ENCODE measurements around the gene LAGE3.

LAGE3 gene, protein sequence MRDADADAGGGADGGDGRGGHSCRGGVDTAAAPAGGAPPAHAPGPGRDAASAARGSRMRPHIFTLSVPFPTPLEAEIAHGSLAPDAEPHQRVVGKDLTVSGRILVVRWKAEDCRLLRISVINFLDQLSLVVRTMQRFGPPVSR

GRCh38 chrX:154478728-154479622 lies at the start of gene LAGE3:
LAGE3 (minus strand) TSS chrX:154479281; CDS start chrX:154478915, 366 bp downstream.
- peak; percentile 99 for DNase-seq

DNA sequence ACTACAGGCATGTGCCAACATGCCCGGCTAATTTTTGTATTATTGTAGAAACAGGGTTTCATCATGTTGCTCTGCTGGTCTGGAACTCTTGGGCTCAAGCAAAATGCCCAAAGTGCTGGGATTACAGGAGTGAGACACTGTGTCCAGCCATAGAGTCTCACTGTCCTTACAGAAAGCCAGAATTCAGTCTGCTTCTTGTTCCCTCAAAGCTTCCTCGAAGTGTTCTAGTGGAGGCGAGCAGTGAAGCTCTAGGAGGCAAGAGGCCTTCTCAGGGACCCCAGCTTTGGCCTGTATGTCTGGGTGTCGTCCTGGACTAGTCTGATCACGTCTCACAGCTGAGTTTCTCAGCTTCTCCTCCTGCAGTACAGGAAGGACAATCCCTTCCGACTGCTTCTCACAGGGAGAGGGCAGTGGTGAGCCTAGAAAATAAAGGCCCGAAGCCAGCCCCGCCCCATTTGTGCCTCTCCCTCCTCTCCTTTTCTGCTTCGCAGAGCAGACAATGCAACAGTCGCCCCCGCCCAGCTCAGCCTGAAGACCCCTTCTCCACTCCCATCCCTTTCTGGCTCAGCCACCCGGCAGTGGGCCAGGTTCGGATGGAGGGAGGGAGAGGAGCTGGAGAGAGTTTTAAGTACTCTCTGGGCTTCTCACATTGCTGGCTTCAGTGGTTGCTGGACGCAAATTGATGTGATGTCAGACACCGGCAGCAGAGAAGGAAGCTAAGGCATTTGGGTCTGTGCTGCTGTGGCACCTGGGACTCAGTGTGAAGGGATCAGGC lies 48.0 kb upstream of the LAGE3 start:
- DNase-seq: peak; percentile 75

DNA sequence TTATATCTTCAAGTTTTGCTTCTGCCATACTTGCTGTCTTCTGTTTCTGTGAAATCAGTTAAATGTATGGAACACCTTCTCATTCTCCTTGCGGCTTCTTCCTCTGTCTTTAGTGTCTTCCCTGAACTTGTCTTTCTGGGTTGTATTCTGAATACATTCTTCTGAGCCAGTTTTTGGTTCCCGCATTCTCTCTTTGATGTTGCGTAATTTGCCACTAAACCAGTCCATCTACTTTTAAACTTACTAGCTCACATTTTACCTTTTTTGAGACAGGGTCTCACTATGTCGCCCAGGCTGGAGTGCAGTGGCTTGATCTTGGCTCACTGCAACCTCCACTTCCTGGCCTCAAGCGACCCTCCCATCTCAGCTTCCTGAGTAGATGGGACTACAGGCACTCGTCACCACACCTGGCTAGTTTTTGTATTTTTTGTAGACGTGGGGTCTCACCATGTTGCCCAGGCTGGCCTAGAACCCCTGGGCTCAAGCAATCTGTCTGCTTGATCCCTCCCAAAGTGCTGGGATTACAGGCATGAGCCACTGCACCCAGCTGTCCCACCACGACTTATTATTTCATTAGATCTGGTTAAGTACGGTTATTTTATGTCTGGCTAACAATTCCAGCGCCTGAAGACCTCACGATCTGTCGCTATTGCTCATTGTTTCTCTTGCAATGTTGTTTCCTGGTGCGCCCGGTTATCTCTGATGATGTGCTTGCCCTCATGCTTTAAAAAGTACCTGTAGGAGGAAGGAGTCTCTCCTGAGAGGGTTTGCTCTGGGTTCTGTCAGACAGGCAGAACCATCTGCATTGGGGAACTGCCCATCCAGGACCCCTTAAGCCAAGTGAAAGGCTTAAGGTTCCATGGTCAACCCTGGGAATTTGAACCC lies 46.8 kb upstream of the LAGE3 start:
- DNase-seq: no peak

- DNase-seq: no peak
These were observed 40.3 kb upstream of the LAGE3 start for GRCh38 chrX:154519389-154519788.

DNA sequence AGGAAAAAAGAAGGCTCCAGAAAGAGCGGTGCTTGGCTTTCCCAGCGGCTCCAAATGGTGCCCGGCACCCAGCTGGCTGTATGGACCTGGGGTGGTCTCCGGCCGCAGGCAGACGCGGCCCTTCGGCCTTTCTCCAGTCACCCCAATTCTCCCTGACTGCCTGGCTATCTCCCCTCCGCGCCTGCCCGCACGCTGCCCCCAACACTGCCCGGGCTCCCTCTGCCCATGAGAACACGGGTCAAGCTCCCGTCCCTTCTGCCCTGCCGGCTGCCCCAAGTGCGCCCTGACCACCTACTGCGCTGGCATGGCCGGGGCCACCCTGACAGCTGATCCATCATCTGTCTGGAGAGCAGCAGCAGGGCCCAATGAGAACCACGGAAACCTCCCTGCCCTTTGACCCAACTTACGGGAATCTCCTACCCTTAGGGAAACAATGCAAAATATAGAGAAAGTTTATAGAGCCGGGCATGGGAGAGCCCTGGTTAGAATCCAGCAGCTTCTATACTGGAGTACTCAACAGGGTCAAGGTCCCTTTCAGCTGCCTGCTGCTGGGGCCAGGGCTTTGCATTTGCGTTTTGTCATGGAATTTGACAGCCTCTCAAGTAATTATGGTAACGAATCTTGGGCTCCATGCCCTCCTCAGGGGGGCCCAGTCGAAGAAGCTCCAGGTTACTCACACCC lies 38.2 kb upstream of the LAGE3 start:
- no peak for DNase-seq

GRCh38 chrX:154516656-154517100 lies 37.6 kb upstream of the LAGE3 start:
- no peak for DNase-seq

DNA sequence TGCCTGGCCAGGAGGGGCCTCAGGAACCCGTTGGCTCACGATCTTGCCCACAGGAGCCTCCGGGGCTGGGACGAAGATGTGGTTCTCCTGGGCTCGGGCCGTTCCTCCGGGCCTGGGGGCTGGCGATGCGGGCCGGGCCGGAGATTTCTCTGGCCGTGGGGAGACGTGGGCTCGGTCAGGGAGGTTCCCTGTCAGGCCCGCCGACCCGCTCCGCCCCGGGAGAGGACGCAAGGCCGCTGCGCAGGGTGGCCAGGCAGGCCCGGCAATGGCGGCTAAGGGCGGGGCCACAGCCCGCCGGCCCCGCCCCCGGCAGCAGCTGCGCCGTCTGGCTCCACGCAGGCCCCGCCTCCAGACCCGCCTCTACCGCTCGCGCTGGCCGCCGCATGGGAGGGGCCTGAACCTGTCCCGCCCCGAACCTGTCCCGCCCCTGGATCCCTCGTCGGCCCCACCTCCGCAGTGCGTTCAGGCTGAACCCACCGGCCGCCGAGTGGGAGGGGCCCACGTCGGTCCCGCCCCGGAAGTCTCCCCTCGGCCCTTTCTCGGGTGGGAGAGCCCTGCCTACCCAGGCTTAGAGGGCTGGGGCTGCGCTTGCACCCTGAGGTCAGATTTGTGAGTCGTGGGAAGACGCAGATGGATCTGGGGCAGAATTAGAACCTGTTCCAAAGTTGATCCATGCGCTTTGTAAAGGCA lies 37.0 kb upstream of the LAGE3 start, which contains the start of gene FAM3A:
TSS of gene FAM3A (minus strand) at position 267 of the 690 bp plus-strand sequence. CDS start 460 bp downstream, outside the sequence.
- peak; percentile 95 for DNase-seq

DNA sequence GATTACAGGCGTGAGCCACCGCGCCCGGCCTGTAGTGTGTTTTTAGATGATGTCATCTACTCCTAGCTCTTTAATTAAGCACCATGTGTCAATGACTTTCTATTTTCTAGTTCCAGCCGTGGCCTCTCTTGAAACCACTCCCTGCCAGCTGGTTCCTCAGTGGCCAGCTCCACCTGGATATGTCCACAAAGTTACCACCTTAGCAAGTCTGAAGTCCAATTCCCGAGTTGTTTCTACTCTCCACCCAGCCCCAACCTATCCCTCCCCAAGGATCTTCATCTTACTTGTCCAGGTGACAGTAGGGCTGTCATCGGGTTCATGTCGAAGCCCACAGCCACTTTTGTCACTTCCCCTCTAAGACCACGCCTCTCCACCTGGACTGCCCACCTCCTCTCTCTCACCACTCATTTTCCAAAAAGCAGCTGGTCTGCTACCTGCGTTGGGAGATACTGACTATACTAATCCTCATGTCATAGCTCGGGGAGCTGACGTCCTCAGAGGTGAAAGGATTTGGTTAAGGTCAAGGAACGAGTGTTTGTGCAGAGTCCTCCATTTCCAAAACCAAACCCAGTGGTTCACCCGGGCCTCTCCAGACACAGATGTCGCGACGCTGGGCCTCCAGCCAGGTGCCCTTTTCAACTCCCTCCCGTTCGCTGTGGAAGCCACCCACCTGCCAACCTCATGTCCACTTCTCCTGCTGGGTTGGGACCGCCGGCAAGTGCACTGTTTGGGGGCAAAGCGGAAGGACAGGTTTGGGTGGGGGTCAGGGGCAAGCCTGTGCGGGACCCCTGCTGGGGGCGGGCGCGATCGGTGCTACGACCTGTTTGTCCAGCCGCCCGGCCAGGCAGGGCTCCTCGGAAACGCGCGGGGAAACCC lies 36.2 kb upstream of the LAGE3 start:
- DNase-seq: no peak

GRCh38 chrX:154513716-154514115 lies 34.6 kb upstream of the LAGE3 start:
- no peak for DNase-seq

DNA sequence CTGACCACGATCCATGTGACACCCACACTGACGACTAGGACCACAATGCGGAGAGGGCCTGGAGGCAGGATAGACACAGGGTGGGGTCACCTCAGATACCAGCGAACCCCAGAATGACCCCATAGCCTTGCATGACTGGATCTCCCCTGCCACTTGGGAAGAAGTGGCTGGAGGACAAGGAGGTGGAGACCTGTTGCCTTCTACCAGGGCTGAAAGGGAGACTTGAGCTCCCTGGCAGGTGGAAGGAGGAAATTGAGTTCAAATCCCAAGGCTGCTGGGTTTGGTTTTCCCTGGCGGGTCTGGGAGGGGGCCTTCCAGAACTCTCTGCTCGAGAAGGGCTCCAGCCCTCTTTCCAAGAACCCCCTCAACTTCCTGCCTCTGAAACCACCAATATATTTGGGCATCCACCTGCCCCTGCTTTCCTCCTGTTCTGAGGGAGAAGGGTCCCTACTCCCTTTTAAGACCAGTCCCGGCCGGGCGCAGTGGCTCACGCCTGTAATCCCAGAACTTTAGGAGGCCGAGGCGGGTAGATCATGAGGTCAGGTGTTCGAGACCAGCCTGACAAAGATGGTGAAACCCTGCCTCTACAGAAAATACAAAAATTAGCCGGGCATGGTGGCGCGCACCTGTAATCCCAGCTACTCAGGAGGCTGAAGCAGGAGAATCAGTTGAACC lies 33.9 kb upstream of the LAGE3 start:
- DNase-seq: no peak

DNA sequence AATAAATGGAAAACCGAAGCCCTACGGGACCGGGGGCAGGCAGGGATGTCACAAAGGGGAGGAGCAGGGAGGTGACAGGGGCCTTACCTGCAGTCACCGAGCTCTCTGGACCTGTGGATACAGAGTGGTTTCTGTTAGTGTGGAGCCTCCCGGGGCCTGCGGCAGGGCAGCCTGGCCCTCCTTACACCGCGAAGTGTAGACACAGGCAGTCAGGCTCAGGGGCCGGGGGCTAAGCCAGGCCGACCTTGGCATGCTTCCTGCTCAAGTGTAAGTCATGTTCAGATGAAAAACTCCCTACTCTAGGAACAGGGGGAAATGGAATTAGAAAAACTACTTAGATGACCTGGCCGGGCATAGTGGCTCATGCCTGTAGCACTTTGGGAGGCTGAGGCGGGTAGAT lies 32.7 kb upstream of the LAGE3 start:
- no peak for DNase-seq

DNA sequence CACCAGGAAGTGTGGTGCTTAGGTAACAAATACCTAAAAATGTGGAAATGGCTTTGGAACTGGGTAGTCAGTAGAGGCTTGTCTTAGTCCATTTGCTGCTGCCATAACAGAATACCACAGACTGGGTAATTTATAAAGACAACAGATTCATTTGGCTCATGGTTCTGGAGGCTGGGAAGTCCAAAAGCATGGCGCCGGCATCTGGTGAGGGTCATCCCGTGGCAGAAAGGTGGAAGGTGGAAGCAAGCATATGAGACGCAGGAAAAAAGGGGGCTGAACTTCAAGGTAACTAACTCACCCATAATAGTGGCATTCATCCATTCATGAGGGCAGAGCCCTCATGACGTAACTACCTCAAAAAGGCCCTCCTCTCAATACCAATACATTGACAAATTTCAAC lies 30.4 kb upstream of the LAGE3 start:
- DNase-seq: no peak

GRCh38 chrX:154508384-154508745 lies 29.3 kb upstream of the LAGE3 start:
- DNase-seq: no peak

- DNase-seq: no peak
These were observed 28.7 kb upstream of the LAGE3 start for GRCh38 chrX:154507673-154508383.

DNA sequence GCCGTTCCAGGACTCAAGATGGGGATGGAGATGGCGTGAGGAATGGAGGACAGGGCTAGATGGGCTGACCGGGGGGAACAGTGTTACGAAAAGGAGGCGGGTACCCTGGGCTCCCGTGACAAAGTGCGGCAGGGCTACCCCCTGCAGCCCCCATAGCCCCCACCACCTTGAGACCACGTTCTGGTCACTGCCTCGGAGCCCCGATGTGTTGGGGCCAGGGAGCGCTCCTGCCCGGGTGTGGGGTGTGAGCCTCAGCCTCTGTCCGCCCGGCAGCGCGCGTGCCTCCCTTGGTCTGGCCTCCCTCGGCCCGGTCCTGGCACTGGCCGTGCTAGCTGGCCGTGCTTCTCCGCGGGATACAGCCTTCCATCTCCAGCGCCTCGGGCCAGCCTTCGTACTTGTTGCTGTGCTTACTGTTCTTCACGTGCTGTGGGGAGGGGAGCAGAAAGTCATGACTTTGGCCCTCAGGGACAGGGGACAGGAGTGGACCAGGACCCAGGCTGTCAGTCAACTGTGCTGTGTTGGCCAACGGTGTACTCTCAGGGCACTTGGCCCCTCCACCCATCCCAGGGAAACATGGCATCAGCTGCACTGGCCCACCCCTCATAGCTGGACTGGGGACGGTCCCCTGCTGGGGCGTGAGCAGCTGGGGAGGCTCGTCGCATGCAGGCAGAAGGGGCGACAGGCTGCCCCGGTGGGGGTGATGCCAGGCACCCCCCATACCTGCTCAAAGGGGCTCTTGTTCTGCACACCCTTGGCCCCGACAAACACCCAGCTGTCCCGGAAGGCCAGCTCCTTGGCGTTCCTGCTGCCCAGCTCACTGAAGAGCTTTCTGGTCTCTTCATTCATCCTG lies 27.6 kb upstream of the LAGE3 start:
- no peak for DNase-seq

DNA sequence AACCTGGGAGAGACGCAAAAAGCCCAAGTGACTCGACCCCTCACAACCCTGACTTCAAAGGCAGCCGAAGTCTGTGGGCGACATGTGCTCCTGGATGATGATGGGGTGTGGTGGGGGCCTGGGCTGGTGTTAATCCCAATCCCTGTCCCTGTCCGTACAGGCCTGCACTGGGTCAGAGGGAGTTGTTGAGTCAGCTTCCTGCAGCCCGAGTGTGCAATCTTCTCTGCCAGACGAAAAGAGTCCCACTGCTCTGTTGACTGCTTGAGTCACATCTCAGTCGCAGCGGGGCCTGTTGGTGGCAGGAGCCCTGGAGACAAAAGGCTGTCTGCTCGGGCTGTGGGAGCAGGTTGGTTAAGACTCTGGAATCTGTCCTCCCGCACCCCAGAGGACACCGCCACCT lies 26.7 kb upstream of the LAGE3 start:
- DNase-seq: no peak

DNA sequence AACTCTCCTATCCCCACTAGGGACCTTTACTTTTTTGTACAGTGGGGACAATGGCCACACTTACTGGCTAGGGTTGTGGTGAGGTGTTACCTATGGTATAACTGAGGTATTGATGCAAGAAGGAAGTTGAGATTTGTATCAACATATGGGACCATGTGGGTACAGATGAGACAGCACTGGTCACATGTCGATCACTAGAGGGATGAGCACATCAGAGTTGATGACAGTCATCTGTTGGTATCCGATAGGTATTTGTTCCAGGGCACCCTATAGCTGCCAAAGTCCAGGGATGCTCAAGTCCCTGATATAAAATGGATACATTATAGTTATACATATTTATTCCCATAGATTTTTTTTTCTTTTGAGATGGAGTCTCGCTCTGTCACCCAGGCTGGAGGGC lies 23.9 kb upstream of the LAGE3 start:
- no peak for DNase-seq

DNA sequence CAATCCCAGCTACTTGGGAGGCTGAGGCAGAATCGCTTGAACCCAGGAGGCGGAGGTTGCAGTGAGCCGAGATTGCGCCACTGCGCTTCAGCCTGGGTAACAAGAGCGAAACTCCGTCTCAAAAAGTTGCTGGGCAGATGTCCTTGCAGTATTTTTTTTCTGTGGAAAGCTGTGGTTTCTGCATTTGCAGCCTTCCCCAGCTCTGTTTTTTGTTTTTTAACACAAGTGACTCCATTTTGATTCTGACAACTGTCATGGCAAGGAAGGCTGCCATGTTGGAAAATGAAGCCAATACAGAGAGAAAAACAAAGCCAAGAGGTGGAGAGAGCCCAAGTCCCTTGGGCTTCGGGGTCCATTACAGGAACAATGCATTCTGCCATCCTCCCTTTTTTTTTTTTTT lies 23.0 kb upstream of the LAGE3 start:
- no peak for DNase-seq

Measured in activated CD8-positive, alpha-beta memory T cell treated with anti-CD3 and anti-CD28 coated beads for 24 hours (primary cell).